HepG2 (cell line): ENCODE data around the gene SMYD5. TPM values are rescaled to one million over a fixed set of nuclear protein-coding genes. Genes with fewer than 3 reads are reported as not detected.
A peak's percentile ranks its signal among the peaks of the same experiment; 100 is the strongest.

ENCODE experiments used
- ARNT ChIP-seq: fragments of 450-650 bp; IDR thresholded peaks from 2 replicates; pipeline ENCODE4 v1.6.1; 2017
- CENPT ChIP-seq: sonication (generic); formaldehyde crosslinking; IDR thresholded peaks from 2 replicates; pipeline ENCODE4 v1.8.0; 2022; ENCODE audit warnings: low read depth, mild to moderate bottlenecking, moderate library complexity, missing genetic modification reagents
- DZIP1 ChIP-seq: sonication (generic); formaldehyde crosslinking; IDR thresholded peaks from 2 replicates; pipeline ENCODE4 v1.5.0; 2020; ENCODE audit warnings: mild to moderate bottlenecking, missing genetic modification reagents
- FOSL2 ChIP-seq: sonication (generic); formaldehyde crosslinking; IDR thresholded peaks from 2 replicates; pipeline ENCODE4 v1.4.0; 2020; ENCODE audit warnings: missing genetic modification reagents
- MTERF4 ChIP-seq: sonication (generic); formaldehyde crosslinking; IDR thresholded peaks from 2 replicates; pipeline ENCODE4 v1.8.0; 2023; ENCODE audit warnings: mild to moderate bottlenecking, missing genetic modification reagents
- SP1 ChIP-seq, 2 experiments: fragments of 450-650 bp in 1 of 2; sonication (generic) in 1 of 2; formaldehyde crosslinking in 1 of 2; IDR thresholded peaks; 2 replicates each; pipeline versions ENCODE4 v1.4.0 to v1.6.1; 2016 to 2020; ENCODE audit warnings: missing genetic modification reagents in 1 of 2
- TAF1 ChIP-seq: sonication (generic); formaldehyde crosslinking; IDR thresholded peaks from 2 replicates; pipeline ENCODE4 v1.4.0; 2020; ENCODE audit warnings: missing genetic modification reagents
- ZBTB34 ChIP-seq: sonication (generic); formaldehyde crosslinking; IDR thresholded peaks from 2 replicates; pipeline ENCODE4 v1.8.0; 2022; ENCODE audit warnings: mild to moderate bottlenecking, missing genetic modification reagents
- ZNF10 ChIP-seq: sonication (generic); formaldehyde crosslinking; IDR thresholded peaks from 2 replicates; pipeline ENCODE4 v1.4.0; 2020; ENCODE audit warnings: mild to moderate bottlenecking, low read depth, missing genetic modification reagents, borderline replicate concordance
- ZNF318 ChIP-seq: sonication (generic); formaldehyde crosslinking; IDR thresholded peaks from 2 replicates; pipeline ENCODE4 v1.4.0; 2020; ENCODE audit warnings: mild to moderate bottlenecking, missing genetic modification reagents
- ZNF335 ChIP-seq: sonication (generic); formaldehyde crosslinking; IDR thresholded peaks from 2 replicates; pipeline ENCODE4 v1.4.0; 2020; ENCODE audit warnings: missing genetic modification reagents
- ZNF552 ChIP-seq: sonication (generic); formaldehyde crosslinking; IDR thresholded peaks from 2 replicates; pipeline ENCODE4 v1.9.0; 2022; ENCODE audit warnings: missing genetic modification reagents, mild to moderate bottlenecking, borderline replicate concordance
- ZNF564 ChIP-seq: sonication (generic); formaldehyde crosslinking; IDR thresholded peaks from 2 replicates; pipeline ENCODE4 v1.8.1; 2023; ENCODE audit warnings: mild to moderate bottlenecking, missing genetic modification reagents
- ZNF629 ChIP-seq: sonication (generic); formaldehyde crosslinking; conservative IDR thresholded peaks from 2 replicates; pipeline ENCODE4 v1.5.0; 2020; ENCODE audit warnings: missing genetic modification reagents
- ZNF703 ChIP-seq: sonication (generic); formaldehyde crosslinking; IDR thresholded peaks from 2 replicates; pipeline ENCODE4 v1.5.1; 2020; ENCODE audit warnings: missing genetic modification reagents, mild to moderate bottlenecking, moderate library complexity, borderline replicate concordance
- ZNF772 ChIP-seq: sonication (generic); formaldehyde crosslinking; IDR thresholded peaks from 2 replicates; pipeline ENCODE4 v1.5.0; 2020; ENCODE audit warnings: mild to moderate bottlenecking, missing genetic modification reagents
- polyA plus RNA-seq, 8 experiments: library from polyadenylated mRNA; depleted of rRNA in 3 of 8; stranded (reverse) in 7 of 8; unstranded in 1 of 8; fragments of >200 nt; fragmentation: Illumina TruSeq in 4 of 8; extraction: Trizol in 4 of 8; gene quantifications; 2 replicates each; pipeline versions ENCODE4 v1.2.1 to v1.2.3, GENCODE V29; 2011 to 2016; ENCODE audit warnings: low read depth in 4 of 8, missing spikeins in 1 of 8, mixed read lengths in 1 of 8; ENCODE audit not compliant: insufficient read depth in 1 of 8
- total RNA-seq, 5 experiments: library from RNA; depleted of rRNA; stranded (reverse); fragments of >200 nt; fragmentation: Illumina TruSeq; extraction: Trizol; gene quantifications; 2 replicates each; pipeline ENCODE4 v1.2.3, GENCODE V29; 2016; ENCODE audit warnings: low read depth in 1 of 5

The SMYD5 gene
- total and polyA plus RNA-seq, 2 of the 13 experiments (the other 11 are each of a cell fraction or from before 2014, with no cell fraction given): 55.8 to 70.4 TPM

GRCh38 chr2:73212448-73213176, 1.4 kb upstream of the SMYD5 start (continued):
- TF ChIP-seq ZBTB34 (CRISPR knock-in tag) (no peak), TAF1 (CRISPR knock-in tag) (no peak), MTERF4 (CRISPR knock-in tag) (no peak), ZNF564 (CRISPR knock-in tag) (no peak), SP1 (IDR thresholded peaks at IDR 0.05) (no peak), SP1 (CRISPR knock-in tag; IDR thresholded peaks at IDR 0.05) (peak; percentile 46; the same call in 1 of the 2 replicates), DZIP1 (CRISPR knock-in tag) (0 out of 2 replicates have a peak, but pooled peaks have one; percentile 34), CENPT (CRISPR knock-in tag) (no peak), ZNF10 (CRISPR knock-in tag) (no peak), ARNT (no peak), ZNF629 (CRISPR knock-in tag) (no peak; the same call in 1 of the 2 replicates), ZNF552 (CRISPR knock-in tag) (no peak), ZNF318 (CRISPR knock-in tag) (no peak; the same call in 1 of the 2 replicates), ZNF703 (CRISPR knock-in tag) (no peak), ZNF335 (CRISPR knock-in tag) (no peak), ZNF772 (CRISPR knock-in tag) (peak; percentile 51; the same call in 1 of the 2 replicates), FOSL2 (CRISPR knock-in tag) (no peak)
